ENCODE measurements around the gene HNRNPF.
A peak's percentile ranks its signal among the peaks of the same experiment; 100 is the strongest.
"Not testable (repeated sequence)": the region's sequence is repeated elsewhere in the genome, so short reads cannot be mapped to it uniquely, and the experiment has no call there.

HNRNPF gene

DNA sequence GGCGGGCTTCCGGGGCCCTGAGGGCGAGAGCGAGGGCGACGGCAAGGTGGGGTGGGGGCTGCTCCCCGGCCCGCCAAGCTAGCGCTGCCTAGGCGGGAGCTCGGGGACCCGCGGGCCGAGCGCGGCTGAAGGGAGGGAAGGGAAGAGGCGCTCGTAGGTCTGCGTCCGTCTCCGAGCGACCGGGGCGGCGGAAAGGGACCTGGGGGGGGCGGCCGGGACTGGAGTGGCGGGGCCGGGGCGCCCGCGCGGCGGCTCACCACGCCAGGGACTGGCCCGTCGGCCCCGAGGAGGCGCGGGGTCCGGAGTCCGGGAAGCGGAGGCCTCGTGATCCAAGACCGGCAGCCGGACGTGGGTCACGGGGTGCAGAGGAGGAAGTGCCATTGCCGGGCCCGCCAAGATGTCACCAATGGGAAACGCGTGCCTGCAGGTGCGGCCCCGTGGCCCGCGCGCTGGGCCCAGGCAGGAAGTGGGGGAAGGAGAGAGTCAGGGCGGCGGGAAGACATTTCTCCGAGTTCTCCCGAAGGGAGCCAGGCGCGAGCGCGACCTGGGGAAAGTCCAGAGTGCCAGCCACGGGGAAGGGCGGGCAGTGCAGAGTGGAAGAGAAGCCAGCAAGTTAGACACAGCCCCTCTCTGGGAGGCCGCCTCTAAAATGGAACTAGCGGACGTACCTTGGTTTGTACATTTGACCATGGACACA, 11.9 kb downstream of the HNRNPF start:
- no peaks in the 10 kb centered on the region for H3K27me3 ChIP-seq (ENCODE audit: control insufficient read depth, insufficient read depth, low read length)
- DNase-seq (ENCODE audit: low read depth, low spot score): no peak
- no peaks in the 10 kb centered on the region for H3K9me3 ChIP-seq (ENCODE audit: control insufficient read depth, insufficient read depth, low read length)
- no CpG with 5 or more reads among the region's 70 CpGs for WGBS (ENCODE audit: insufficient coverage, insufficient read length)
- no peak overlapping the region for H3K27ac ChIP-seq (ENCODE audit: low read length)
- peak overlapping the region; percentile 88; the same call in 1 of the 2 replicates for H3K4me3 ChIP-seq (ENCODE audit: low read length)
- peaks cover 17% of the 10 kb centered on the region; the same call in 1 of the 2 replicates for H3K36me3 ChIP-seq (ENCODE audit: control insufficient read depth, insufficient read depth, low read length)
- peaks cover 3% of the 10 kb centered on the region for H3K4me1 ChIP-seq (ENCODE audit: control insufficient read depth, insufficient read depth, low read length)

GRCh38 chr10:43396061-43396927, 12.7 kb downstream of the HNRNPF start:
- DNase-seq (ENCODE audit: low read depth, low spot score): no peak
- WGBS (ENCODE audit: insufficient coverage, insufficient read length): no CpG with 5 or more reads among the region's 71 CpGs
- Histone ChIP-seq H3K4me1 (ENCODE audit: control insufficient read depth, insufficient read depth, low read length) (peaks cover 3% of the 10 kb centered on the region), H3K36me3 (ENCODE audit: control insufficient read depth, insufficient read depth, low read length) (peaks cover 21% of the 10 kb centered on the region; the same call in 1 of the 2 replicates), H3K4me3 (ENCODE audit: low read length) (peak overlapping the region; percentile 88), H3K9me3 (ENCODE audit: control insufficient read depth, insufficient read depth, low read length) (no peaks in the 10 kb centered on the region), H3K27me3 (ENCODE audit: control insufficient read depth, insufficient read depth, low read length) (no peaks in the 10 kb centered on the region), H3K27ac (ENCODE audit: low read length) (no peak overlapping the region)

DNA sequence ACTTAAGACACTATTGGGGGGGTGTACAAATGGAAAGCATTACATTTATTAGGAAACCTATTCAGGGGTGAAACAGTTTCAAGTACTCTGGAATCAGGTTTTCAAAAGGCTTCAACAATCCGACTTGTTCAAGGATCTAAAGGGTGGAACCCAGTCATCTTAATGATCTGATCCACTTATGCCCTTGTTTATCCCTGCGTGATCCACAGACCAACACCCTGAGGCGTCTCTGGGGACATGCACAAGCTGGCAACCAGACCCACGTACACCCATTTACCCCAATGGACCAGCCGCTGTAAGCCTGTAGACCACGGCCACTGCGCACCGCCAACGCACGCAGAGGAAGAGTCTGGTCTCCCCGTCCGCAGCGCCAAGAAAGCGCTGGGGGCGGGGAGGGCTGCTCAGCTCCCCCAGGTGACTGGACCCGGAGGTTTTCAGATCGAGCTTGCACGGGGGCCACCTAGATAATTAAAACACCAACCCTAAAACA, 13.4 kb downstream of the HNRNPF start:
- peak overlapping the region; percentile 88; the same call in 1 of the 2 replicates for H3K4me3 ChIP-seq (ENCODE audit: low read length)
- no CpG with 5 or more reads among the region's 18 CpGs for WGBS (ENCODE audit: insufficient coverage, insufficient read length)
- H3K27ac ChIP-seq (ENCODE audit: low read length): no peak overlapping the region
- H3K27me3 ChIP-seq (ENCODE audit: control insufficient read depth, insufficient read depth, low read length): no peaks in the 10 kb centered on the region
- peaks cover 3% of the 10 kb centered on the region for H3K4me1 ChIP-seq (ENCODE audit: control insufficient read depth, insufficient read depth, low read length)
- H3K36me3 ChIP-seq (ENCODE audit: control insufficient read depth, insufficient read depth, low read length): peaks cover 23% of the 10 kb centered on the region; the same call in 1 of the 2 replicates
- DNase-seq (ENCODE audit: low read depth, low spot score): no peak
- H3K9me3 ChIP-seq (ENCODE audit: control insufficient read depth, insufficient read depth, low read length): no peaks in the 10 kb centered on the region

DNA sequence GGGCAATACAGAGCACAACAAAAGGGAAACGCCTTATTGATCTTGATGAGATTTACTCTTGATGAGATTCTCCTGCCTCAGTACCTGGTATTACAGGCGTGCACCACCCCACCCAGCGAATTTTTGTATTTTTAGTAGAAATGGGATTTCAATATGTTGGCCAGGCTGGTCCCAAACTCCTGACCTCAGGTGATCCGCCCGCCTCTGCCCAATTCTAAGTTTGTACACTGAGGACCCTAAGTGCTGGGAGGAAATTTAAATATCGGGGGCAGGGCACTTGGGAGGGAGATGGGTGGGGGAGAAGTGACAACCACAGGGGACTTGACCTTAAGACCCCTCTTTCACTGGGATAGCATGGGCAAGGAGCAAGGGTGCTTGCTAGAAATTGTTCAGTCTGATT, 14.1 kb downstream of the HNRNPF start:
- no peak overlapping the region; the same call in 1 of the 2 replicates for H3K4me3 ChIP-seq (ENCODE audit: low read length)
- H3K4me1 ChIP-seq (ENCODE audit: control insufficient read depth, insufficient read depth, low read length): peaks cover 3% of the 10 kb centered on the region
- no peak overlapping the region for H3K27ac ChIP-seq (ENCODE audit: low read length)

GRCh38 chr10:43393606-43394360, 15.2 kb downstream of the HNRNPF start:
- Histone ChIP-seq H3K9me3 (ENCODE audit: control insufficient read depth, insufficient read depth, low read length) (no peaks in the 10 kb centered on the region), H3K27ac (ENCODE audit: low read length) (no peak overlapping the region), H3K27me3 (ENCODE audit: control insufficient read depth, insufficient read depth, low read length) (no peaks in the 10 kb centered on the region), H3K36me3 (ENCODE audit: control insufficient read depth, insufficient read depth, low read length) (peaks cover 28% of the 10 kb centered on the region; the same call in 1 of the 2 replicates), H3K4me3 (ENCODE audit: low read length) (no peak overlapping the region), H3K4me1 (ENCODE audit: control insufficient read depth, insufficient read depth, low read length) (peaks cover 3% of the 10 kb centered on the region)
- no CpG with 5 or more reads among the region's 3 CpGs for WGBS (ENCODE audit: insufficient coverage, insufficient read length)
- no peak for DNase-seq (ENCODE audit: low read depth, low spot score)

More for the DNA sequence above, 14.1 kb downstream of the HNRNPF start:
- Histone ChIP-seq H3K9me3 (ENCODE audit: control insufficient read depth, insufficient read depth, low read length) (no peaks in the 10 kb centered on the region), H3K36me3 (ENCODE audit: control insufficient read depth, insufficient read depth, low read length) (peaks cover 30% of the 10 kb centered on the region; the same call in 1 of the 2 replicates), H3K27me3 (ENCODE audit: control insufficient read depth, insufficient read depth, low read length) (no peaks in the 10 kb centered on the region)
- DNase-seq (ENCODE audit: low read depth, low spot score): no peak
- WGBS (ENCODE audit: insufficient coverage, insufficient read length): no CpG with 5 or more reads among the region's 6 CpGs

- not testable (repeated sequence) for H3K27me3 ChIP-seq (ENCODE audit: control insufficient read depth, insufficient read depth, low read length); H3K27ac ChIP-seq (ENCODE audit: low read length); H3K9me3 ChIP-seq (ENCODE audit: control insufficient read depth, insufficient read depth, low read length); DNase-seq (ENCODE audit: low read depth, low spot score); H3K4me1 ChIP-seq (ENCODE audit: control insufficient read depth, insufficient read depth, low read length); H3K4me3 ChIP-seq (ENCODE audit: low read length)
- H3K36me3 ChIP-seq (ENCODE audit: control insufficient read depth, insufficient read depth, low read length): peaks cover 32% of the 10 kb centered on the region; the same call in 1 of the 2 replicates
- no CpG with 5 or more reads among the region's 11 CpGs for WGBS (ENCODE audit: insufficient coverage, insufficient read length)
Observed at GRCh38 chr10:43393186-43393585, 15.8 kb downstream of the HNRNPF start.

DNA sequence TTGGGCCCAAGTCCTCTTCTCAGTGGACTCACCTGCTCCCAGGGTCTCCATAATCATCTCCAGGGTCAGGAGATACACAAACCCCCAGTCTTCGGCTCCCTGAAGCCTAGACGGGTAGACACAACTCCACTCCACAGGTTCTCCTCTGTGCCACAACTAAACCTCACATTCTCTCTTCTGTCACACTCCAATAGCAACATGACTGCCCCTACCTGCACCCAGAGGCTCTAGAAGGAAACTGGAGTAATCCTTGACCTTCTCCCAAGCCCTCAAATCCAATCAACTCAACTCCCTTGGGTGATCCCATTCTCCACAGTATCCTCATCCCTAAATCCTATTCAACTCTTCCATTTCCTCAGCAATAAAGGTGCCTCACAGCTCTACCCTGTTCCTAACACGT, 16.2 kb downstream of the HNRNPF start:
- Histone ChIP-seq H3K9me3 (ENCODE audit: control insufficient read depth, insufficient read depth, low read length) (no peaks in the 10 kb centered on the region), H3K27me3 (ENCODE audit: control insufficient read depth, insufficient read depth, low read length) (no peaks in the 10 kb centered on the region), H3K4me1 (ENCODE audit: control insufficient read depth, insufficient read depth, low read length) (no peaks in the 10 kb centered on the region), H3K4me3 (ENCODE audit: low read length) (no peak overlapping the region), H3K27ac (ENCODE audit: low read length) (no peak overlapping the region), H3K36me3 (ENCODE audit: control insufficient read depth, insufficient read depth, low read length) (peaks cover 32% of the 10 kb centered on the region; the same call in 1 of the 2 replicates)
- DNase-seq (ENCODE audit: low read depth, low spot score): no peak
- no CpG with 5 or more reads among the region's 3 CpGs for WGBS (ENCODE audit: insufficient coverage, insufficient read length)

DNA sequence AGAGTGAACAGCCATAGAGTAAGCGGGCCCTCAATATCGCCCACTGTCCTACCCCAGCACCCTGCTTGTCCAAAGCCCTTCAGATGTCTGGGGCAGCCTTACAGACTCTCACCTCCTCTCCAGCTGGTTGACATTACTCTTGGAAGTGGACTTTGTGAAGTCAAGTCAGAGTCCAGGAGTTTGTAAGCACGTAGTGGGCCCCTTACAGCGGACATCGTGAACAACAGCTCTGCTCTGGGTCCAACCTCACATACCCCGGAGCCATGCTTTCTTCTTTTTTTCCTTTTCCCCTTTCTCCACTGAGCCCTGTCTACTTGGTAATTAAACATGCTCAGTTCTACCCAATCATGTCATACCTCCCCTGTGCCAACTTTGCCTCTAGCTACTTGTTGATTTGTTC, 17.5 kb downstream of the HNRNPF start:
- Histone ChIP-seq H3K27ac (ENCODE audit: low read length) (no peak overlapping the region), H3K36me3 (ENCODE audit: control insufficient read depth, insufficient read depth, low read length) (peaks cover 45% of the 10 kb centered on the region; the same call in 1 of the 2 replicates), H3K4me3 (ENCODE audit: low read length) (no peak overlapping the region), H3K4me1 (ENCODE audit: control insufficient read depth, insufficient read depth, low read length) (no peaks in the 10 kb centered on the region), H3K27me3 (ENCODE audit: control insufficient read depth, insufficient read depth, low read length) (no peaks in the 10 kb centered on the region), H3K9me3 (ENCODE audit: control insufficient read depth, insufficient read depth, low read length) (no peaks in the 10 kb centered on the region)
- no CpG with 5 or more reads among the region's 6 CpGs for WGBS (ENCODE audit: insufficient coverage, insufficient read length)
- no peak for DNase-seq (ENCODE audit: low read depth, low spot score)

GRCh38 chr10:43390759-43391158, 18.2 kb downstream of the HNRNPF start:
- H3K36me3 ChIP-seq (ENCODE audit: control insufficient read depth, insufficient read depth, low read length): peaks cover 46% of the 10 kb centered on the region; the same call in 1 of the 2 replicates
- H3K4me1 ChIP-seq (ENCODE audit: control insufficient read depth, insufficient read depth, low read length): no peaks in the 10 kb centered on the region
- DNase-seq (ENCODE audit: low read depth, low spot score): no peak
- H3K27ac ChIP-seq (ENCODE audit: low read length): no peak overlapping the region
- H3K4me3 ChIP-seq (ENCODE audit: low read length): no peak overlapping the region
- no peaks in the 10 kb centered on the region for H3K9me3 ChIP-seq (ENCODE audit: control insufficient read depth, insufficient read depth, low read length)
- no CpG with 5 or more reads among the region's 7 CpGs for WGBS (ENCODE audit: insufficient coverage, insufficient read length)
- no peaks in the 10 kb centered on the region for H3K27me3 ChIP-seq (ENCODE audit: control insufficient read depth, insufficient read depth, low read length)

DNA sequence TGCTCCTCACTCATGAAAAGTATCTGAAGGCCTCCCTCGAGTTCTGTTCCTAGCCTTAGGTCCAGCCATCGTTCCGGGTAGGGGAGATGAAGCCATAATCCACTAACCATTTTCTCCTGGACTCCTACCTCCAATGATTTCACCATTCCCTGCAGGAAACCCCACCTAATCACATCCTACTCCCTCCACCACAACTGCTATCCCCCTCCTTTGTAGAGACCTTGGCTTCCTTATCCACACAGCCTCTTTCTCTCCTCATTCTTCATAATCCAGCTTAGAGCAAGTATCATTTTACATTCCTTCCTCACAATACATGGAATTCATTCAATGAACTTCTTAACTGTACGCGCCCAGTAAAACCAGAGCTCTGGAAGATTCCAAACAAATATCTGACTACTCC, 18.7 kb downstream of the HNRNPF start:
- no peak overlapping the region for H3K27ac ChIP-seq (ENCODE audit: low read length)
- no peaks in the 10 kb centered on the region for H3K9me3 ChIP-seq (ENCODE audit: control insufficient read depth, insufficient read depth, low read length)
- DNase-seq (ENCODE audit: low read depth, low spot score): no peak
- no peaks in the 10 kb centered on the region for H3K27me3 ChIP-seq (ENCODE audit: control insufficient read depth, insufficient read depth, low read length)
- no peak overlapping the region for H3K4me3 ChIP-seq (ENCODE audit: low read length)
- peaks cover 46% of the 10 kb centered on the region; the same call in 1 of the 2 replicates for H3K36me3 ChIP-seq (ENCODE audit: control insufficient read depth, insufficient read depth, low read length)
- no peaks in the 10 kb centered on the region for H3K4me1 ChIP-seq (ENCODE audit: control insufficient read depth, insufficient read depth, low read length)
- no CpG with 5 or more reads among the region's 5 CpGs for WGBS (ENCODE audit: insufficient coverage, insufficient read length)

Data from iPS DF 6.9 (cell line).